ENCODE data around the gene BRINP3. TPM values are rescaled to one million over a fixed set of nuclear protein-coding genes. Genes with fewer than 3 reads are reported as not detected.

The BRINP3 gene
- total RNA-seq, 1 experiment from 2014 or later, result not detected

DNA sequence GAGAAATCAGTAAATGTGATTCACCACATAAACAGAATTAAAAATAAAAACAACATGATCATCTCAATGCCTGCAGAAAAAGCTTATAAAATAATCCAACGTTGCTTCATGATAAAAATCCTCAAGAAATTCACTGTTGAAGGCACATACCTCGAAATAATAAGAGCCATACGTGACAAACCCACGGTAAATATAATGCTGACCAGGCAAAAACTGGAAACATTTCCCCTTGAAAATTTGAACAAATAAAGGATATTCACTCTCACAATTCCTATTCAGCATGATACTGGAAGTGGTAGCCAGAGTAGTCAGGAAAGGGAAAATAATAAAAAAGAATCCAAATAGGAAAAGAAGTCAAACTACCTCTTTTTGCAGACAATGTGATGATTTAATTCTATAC, 148.8 kb downstream of the BRINP3 start:
- Histone ChIP-seq H3K4me1 (replicated peaks) (no peaks in the 10 kb centered on the region), H3K27me3 (replicated peaks) (no peaks in the 10 kb centered on the region), H3K9me3 (replicated peaks) (no peaks in the 10 kb centered on the region), H3K36me3 (no peaks in the 10 kb centered on the region), H3K4me3 (no peak overlapping the region), H3K27ac (no peak overlapping the region)
- DNase-seq (ENCODE audit: low read depth in 1 of 2, low spot score in 2 of 2), result no peak

DNA sequence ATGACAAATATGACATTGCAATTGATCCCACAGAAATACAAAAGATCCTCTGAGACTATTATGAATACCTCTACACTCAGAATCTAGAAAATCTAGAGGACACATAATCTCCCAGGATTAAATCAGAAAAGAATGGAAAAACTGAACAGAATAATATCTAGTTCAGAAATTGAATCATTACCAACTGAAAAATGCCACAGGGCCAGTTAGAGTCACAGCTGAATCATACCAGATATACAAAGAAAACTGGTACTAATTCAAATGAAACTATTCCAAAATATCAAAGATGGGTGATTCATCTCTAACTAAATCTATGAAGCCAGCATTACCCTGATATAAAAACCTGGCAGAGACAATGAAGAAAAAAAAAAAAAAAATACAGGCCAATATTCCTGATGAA, 149.3 kb downstream of the BRINP3 start:
- Histone ChIP-seq H3K4me3 (no peak overlapping the region), H3K27ac (no peak overlapping the region), H3K27me3 (replicated peaks) (no peaks in the 10 kb centered on the region), H3K4me1 (replicated peaks) (no peaks in the 10 kb centered on the region), H3K36me3 (no peaks in the 10 kb centered on the region), H3K9me3 (replicated peaks) (no peaks in the 10 kb centered on the region)
- no peak for DNase-seq (ENCODE audit: low read depth in 1 of 2, low spot score in 2 of 2)

DNA sequence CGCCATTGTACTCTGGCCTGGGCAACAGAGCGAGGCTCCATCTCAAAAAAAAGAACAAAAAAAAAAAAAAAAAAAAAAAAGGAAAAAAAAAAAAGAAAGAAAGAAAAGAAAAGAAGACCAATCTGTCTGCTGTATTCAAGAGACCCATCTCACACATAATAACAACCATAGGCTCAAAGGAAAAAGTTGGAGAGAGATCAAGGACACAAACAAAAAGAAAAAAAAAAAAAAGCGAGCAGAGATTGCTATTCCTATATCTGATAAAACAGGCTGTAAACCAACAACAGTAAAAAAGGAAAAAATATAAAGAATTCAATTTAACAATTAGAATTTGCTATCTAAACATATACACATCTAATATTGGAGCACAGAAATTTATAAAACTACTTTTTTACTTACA, 150.4 kb downstream of the BRINP3 start:
- Histone ChIP-seq H3K36me3 (no peaks in the 10 kb centered on the region), H3K27ac (no peak overlapping the region), H3K27me3 (replicated peaks) (no peaks in the 10 kb centered on the region), H3K4me3 (no peak overlapping the region), H3K9me3 (replicated peaks) (0 out of 2 replicates have a peak, but pooled peaks cover 1% of the 10 kb centered on the region), H3K4me1 (replicated peaks) (no peaks in the 10 kb centered on the region)
- no peak for DNase-seq (ENCODE audit: low read depth in 1 of 2, low spot score in 2 of 2)

DNA sequence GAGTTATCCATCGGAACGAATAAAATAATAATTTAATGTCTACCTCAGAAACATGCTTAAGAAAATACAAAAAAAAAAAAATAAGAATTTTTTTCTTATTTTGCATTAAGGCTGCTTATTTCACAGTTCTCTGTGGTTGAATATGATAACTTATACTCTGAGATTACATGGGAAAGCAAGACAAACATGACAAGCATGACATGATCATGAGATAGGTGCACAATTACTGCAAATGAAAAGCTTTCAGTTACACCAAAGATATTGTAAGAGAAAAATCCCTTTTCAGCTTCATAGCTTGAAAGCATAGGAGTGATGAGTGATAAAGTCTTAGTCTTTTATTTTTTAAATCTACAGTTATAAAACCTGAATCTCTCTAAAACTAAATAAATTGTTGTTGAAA, 154.1 kb downstream of the BRINP3 start:
- Histone ChIP-seq H3K4me3 (no peak overlapping the region), H3K27ac (no peak overlapping the region)
- no peak for DNase-seq (ENCODE audit: low read depth in 1 of 2, low spot score in 2 of 2)

DNA sequence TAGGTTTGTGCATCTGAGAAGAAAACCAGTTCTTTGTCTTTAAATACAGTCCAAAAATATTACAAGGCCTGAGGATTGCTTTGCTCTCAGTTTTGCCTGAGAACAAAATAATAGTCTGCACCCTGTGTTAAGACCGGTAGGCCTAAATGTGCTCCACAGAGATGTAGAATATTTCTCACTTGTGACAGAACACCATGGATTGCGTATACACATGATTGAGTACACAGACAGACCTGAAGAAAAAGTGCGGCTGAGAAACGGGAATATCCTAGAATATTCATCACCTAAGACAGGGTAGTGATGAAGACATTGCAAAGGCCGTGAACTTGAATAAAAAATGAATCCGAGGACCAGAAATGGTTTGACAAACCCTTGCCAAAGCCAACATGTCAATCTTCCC, 155.4 kb downstream of the BRINP3 start:
- no peaks in the 10 kb centered on the region for H3K4me1 ChIP-seq (replicated peaks)
- no peak overlapping the region for H3K4me3 ChIP-seq
- no peaks in the 10 kb centered on the region for H3K36me3 ChIP-seq
- no peak for DNase-seq (ENCODE audit: low read depth in 1 of 2, low spot score in 2 of 2)
- H3K27me3 ChIP-seq (replicated peaks), result no peaks in the 10 kb centered on the region
- H3K9me3 ChIP-seq (replicated peaks), result 0 out of 2 replicates have a peak, but pooled peaks cover 2% of the 10 kb centered on the region
- no peak overlapping the region for H3K27ac ChIP-seq

More for the DNA sequence above, 154.1 kb downstream of the BRINP3 start:
- Histone ChIP-seq H3K27me3 (replicated peaks) (no peaks in the 10 kb centered on the region), H3K9me3 (replicated peaks) (0 out of 2 replicates have a peak, but pooled peaks cover 2% of the 10 kb centered on the region), H3K36me3 (no peaks in the 10 kb centered on the region), H3K4me1 (replicated peaks) (no peaks in the 10 kb centered on the region)

DNA sequence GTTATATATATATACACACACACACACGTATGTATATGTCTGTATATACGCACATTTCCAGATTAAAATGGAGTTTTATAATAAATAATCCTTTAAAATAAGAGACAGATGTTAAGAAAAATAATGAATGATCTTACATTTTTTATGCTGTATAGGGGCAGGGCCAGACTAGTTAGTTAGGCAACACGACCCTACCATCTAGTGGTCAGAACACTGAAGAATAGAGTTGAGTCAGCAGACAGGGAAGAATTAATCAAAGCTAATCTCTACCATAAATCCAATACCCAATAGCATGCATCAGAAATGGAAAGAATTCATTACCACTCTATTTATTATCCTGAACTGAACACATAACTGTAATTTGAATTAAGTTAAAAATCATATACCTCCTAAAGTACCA, 156.7 kb downstream of the BRINP3 start:
- H3K27ac ChIP-seq, result no peak overlapping the region
- no peaks in the 10 kb centered on the region for H3K36me3 ChIP-seq
- no peaks in the 10 kb centered on the region for H3K27me3 ChIP-seq (replicated peaks)
- no peaks in the 10 kb centered on the region for H3K4me1 ChIP-seq (replicated peaks)
- no peak overlapping the region for H3K4me3 ChIP-seq
- no peak for DNase-seq (ENCODE audit: low read depth in 1 of 2, low spot score in 2 of 2)
- H3K9me3 ChIP-seq (replicated peaks), result 0 out of 2 replicates have a peak, but pooled peaks cover 2% of the 10 kb centered on the region

DNA sequence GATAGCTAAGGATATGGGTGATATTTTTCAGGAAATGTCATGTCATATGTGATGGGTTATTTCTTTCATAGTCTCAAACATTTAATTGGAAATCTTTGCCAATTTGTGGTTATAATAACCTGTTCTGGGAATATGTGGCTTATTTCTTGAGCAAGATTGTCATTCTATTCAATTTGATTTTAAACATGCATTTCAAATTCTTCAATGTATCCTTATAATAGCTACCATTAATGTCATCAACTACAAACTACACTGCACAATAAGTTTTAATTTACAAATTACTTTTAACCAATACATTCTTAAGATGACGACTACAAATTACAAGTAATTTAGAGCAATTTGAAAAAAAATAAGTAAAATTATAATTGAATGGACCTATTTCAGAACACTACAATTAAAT, 164.9 kb downstream of the BRINP3 start:
- no peak overlapping the region for H3K27ac ChIP-seq
- H3K27me3 ChIP-seq (replicated peaks), result no peaks in the 10 kb centered on the region
- no peak overlapping the region for H3K4me3 ChIP-seq
- no peaks in the 10 kb centered on the region for H3K4me1 ChIP-seq (replicated peaks)
- H3K36me3 ChIP-seq, result no peaks in the 10 kb centered on the region
- no peak for DNase-seq (ENCODE audit: low read depth in 1 of 2, low spot score in 2 of 2)
- H3K9me3 ChIP-seq (replicated peaks), result peaks cover 4% of the 10 kb centered on the region; the same call in 1 of the 2 replicates

DNA sequence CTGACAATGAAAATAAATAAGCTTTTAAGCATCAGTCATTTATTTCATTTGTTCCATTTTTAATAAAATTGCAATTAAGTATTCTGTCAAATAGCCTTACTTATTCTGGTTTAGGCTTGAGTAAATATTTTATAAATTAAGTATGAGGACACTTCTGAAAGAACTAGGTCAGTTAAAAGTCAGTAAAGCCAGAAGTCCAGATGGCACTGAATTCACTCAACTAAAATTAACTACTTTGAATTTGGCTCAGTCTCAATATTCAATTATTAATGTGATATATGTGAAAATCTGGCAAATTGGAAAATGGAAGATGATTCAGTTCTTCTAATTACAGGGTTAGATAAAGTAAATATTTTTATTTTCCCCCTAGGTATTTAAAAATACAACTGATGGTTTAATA, 174.2 kb downstream of the BRINP3 start:
- Histone ChIP-seq H3K9me3 (replicated peaks) (no peaks in the 10 kb centered on the region), H3K27me3 (replicated peaks) (no peaks in the 10 kb centered on the region), H3K36me3 (no peaks in the 10 kb centered on the region), H3K4me3 (no peak overlapping the region), H3K4me1 (replicated peaks) (no peaks in the 10 kb centered on the region), H3K27ac (no peak overlapping the region)
- no peak for DNase-seq (ENCODE audit: low read depth in 1 of 2, low spot score in 2 of 2)

DNA sequence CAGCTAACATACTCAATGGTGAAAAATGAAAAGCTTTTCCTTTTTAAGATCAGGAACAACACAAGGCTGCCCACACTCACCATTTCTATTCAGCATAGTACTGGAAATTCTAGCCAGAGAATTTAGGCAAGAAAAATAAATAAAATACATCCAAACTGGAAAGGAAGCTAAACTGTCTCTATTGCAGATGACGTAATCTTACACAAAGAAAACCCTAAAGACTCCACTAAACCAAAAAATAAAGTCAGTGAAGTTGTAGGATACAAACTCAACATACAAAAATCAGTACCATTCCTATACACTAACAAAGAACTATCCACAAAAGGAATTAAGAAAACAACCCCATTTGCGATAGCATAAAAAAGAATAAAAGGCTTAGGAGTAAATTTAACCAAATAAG, 181.2 kb downstream of the BRINP3 start:
- H3K9me3 ChIP-seq (replicated peaks), result 0 out of 2 replicates have a peak, but pooled peaks cover 2% of the 10 kb centered on the region
- H3K27ac ChIP-seq, result no peak overlapping the region
- H3K27me3 ChIP-seq (replicated peaks), result no peaks in the 10 kb centered on the region
- H3K4me1 ChIP-seq (replicated peaks), result no peaks in the 10 kb centered on the region
- DNase-seq (ENCODE audit: low read depth in 1 of 2, low spot score in 2 of 2), result no peak
- H3K36me3 ChIP-seq, result no peaks in the 10 kb centered on the region
- H3K4me3 ChIP-seq, result no peak overlapping the region

DNA sequence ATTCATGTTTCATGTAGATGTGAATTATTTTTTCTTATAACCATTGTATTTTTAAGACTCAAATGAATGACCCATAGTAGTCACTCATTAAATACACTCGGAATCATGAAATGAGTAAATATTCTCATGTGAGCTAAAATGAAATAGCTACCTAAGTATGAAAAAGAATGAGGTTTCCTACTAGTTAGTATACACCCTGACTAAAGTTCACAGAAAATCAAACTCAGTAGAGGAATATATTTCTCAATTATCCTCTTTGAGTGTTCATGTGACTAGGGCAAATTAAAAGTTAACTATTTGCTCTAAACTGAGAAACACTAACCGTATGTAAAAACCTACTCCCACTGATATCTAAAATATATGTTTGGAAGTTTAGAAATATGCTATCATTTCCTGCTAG, 187.8 kb downstream of the BRINP3 start:
- no peak overlapping the region for H3K4me3 ChIP-seq
- DNase-seq (ENCODE audit: low read depth in 1 of 2, low spot score in 2 of 2), result no peak
- no peaks in the 10 kb centered on the region for H3K27me3 ChIP-seq (replicated peaks)
- no peaks in the 10 kb centered on the region for H3K9me3 ChIP-seq (replicated peaks)
- no peaks in the 10 kb centered on the region for H3K36me3 ChIP-seq
- no peak overlapping the region for H3K27ac ChIP-seq
- no peaks in the 10 kb centered on the region for H3K4me1 ChIP-seq (replicated peaks)

DNA sequence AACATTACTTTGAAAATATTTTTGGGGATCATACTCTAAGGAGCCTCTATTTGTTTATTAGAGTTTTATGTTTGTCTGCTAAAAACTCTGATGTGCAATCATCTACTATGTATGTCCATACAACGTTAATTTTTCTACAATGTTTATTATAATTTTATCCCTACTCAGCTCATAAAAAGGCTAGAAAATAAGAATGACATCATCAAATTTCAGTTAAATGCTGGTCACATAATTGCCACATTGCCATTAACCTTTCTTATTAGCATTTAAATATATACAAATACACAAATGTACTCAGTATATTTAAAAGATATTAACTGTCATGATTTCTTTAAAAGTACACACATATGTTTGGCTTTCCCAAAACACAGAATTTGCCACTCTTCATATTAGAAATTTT, 191.6 kb downstream of the BRINP3 start:
- no peaks in the 10 kb centered on the region for H3K4me1 ChIP-seq (replicated peaks)

DNA sequence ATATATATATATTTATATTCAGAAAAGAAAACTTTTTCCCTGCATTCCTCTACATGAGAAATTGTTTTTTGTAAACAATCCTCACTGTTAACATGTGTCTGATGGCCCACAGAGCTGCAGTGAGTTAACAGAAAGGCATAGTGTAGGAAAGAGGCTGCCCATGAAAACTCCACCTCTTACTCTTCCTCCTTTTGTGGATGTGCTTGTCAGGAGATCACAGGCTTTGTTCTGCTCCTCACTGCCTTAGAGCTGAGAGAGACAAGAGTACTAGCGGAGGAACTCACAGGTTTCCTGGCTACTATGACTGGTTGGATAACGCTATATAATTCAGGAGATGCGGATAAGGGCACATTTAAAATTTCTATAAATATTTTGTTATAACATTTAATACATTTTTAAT, 200.6 kb downstream of the BRINP3 start:
- no peaks in the 10 kb centered on the region; the same call in 1 of the 2 replicates for H3K9me3 ChIP-seq (replicated peaks)
- H3K27ac ChIP-seq, result no peak overlapping the region
- H3K4me1 ChIP-seq (replicated peaks), result no peaks in the 10 kb centered on the region
- H3K27me3 ChIP-seq (replicated peaks), result no peaks in the 10 kb centered on the region
- DNase-seq (ENCODE audit: low read depth in 1 of 2, low spot score in 2 of 2), result no peak
- H3K4me3 ChIP-seq, result no peak overlapping the region
- no peaks in the 10 kb centered on the region for H3K36me3 ChIP-seq

More for the DNA sequence above, 191.6 kb downstream of the BRINP3 start:
- Histone ChIP-seq H3K4me3 (no peak overlapping the region), H3K27me3 (replicated peaks) (no peaks in the 10 kb centered on the region), H3K9me3 (replicated peaks) (no peaks in the 10 kb centered on the region), H3K36me3 (no peaks in the 10 kb centered on the region), H3K27ac (no peak overlapping the region)
- no peak for DNase-seq (ENCODE audit: low read depth in 1 of 2, low spot score in 2 of 2)

DNA sequence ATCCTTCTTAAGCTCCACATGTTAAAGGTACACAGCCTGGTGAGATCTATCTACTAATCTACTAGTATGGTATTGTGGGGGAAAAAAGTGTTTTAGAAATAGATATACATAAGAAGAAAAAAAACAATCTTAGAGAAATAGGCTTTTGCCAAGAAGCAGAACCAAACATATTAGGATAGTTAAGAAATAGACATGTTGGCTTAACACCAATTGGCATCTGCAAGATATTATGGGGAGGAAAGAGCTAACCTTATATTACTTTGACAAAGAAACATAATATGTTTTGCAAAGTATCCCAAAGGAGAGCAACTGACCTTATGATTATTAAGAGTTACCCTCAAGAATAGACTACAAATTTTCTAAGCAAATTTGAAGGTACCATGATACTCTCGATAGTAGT, 202.9 kb downstream of the BRINP3 start:
- H3K4me3 ChIP-seq, result no peak overlapping the region
- H3K4me1 ChIP-seq (replicated peaks), result no peaks in the 10 kb centered on the region
- no peak overlapping the region for H3K27ac ChIP-seq
- no peaks in the 10 kb centered on the region; the same call in 1 of the 2 replicates for H3K9me3 ChIP-seq (replicated peaks)
- DNase-seq (ENCODE audit: low read depth in 1 of 2, low spot score in 2 of 2), result no peak
- no peaks in the 10 kb centered on the region for H3K27me3 ChIP-seq (replicated peaks)
- no peaks in the 10 kb centered on the region for H3K36me3 ChIP-seq

DNA sequence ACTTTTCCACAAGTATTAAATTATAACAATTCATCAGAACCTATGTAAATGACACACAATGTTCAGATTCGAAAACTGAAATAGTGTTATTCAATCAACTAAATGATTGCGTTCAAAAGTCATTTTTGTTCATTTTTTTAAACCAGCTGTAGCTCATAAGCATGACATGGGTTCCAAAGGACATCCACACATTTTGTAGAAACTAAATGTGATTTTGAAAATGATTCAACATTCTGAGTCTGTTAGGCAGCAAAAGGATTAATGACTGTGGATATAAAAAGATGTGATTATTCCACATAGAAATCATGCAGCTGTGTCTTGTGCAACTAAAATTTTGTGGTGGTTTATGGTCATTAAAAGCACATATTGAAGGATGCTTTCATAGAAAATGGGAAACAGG, 204.5 kb downstream of the BRINP3 start:
- no peak for DNase-seq (ENCODE audit: low read depth in 1 of 2, low spot score in 2 of 2)
- no peak overlapping the region for H3K4me3 ChIP-seq
- no peaks in the 10 kb centered on the region; the same call in 1 of the 2 replicates for H3K9me3 ChIP-seq (replicated peaks)
- H3K27ac ChIP-seq, result no peak overlapping the region
- no peaks in the 10 kb centered on the region for H3K36me3 ChIP-seq
- no peaks in the 10 kb centered on the region for H3K4me1 ChIP-seq (replicated peaks)
- no peaks in the 10 kb centered on the region for H3K27me3 ChIP-seq (replicated peaks)

DNA sequence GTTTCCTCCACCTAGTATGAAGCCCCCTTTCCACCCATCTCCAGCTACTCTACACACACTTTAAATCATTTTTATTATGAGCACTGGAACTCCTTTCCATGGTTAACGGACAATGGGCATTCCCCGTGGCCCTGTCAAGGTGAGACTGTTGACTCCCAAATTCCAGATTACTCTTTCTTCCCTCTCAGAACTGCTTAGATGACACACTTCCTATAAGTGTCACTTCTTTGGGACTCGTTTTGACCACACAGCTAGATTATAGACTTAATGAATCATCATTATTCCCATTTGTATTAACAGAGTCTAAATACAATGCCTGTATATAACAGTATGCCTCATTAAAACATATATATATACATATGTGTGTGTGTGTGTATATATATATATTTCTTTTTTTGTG, 215.1 kb downstream of the BRINP3 start:
- 0 out of 2 replicates have a peak, but pooled peaks cover 5% of the 10 kb centered on the region for H3K9me3 ChIP-seq (replicated peaks)
- no peaks in the 10 kb centered on the region for H3K27me3 ChIP-seq (replicated peaks)
- no peak for DNase-seq (ENCODE audit: low read depth in 1 of 2, low spot score in 2 of 2)
- no peak overlapping the region for H3K27ac ChIP-seq
- H3K4me3 ChIP-seq, result no peak overlapping the region
- H3K36me3 ChIP-seq, result no peaks in the 10 kb centered on the region
- H3K4me1 ChIP-seq (replicated peaks), result no peaks in the 10 kb centered on the region
